ENCODE results near the gene LOXL1. TPM values are rescaled to one million over a fixed set of nuclear protein-coding genes. Genes with fewer than 3 reads are reported as not detected.
A peak's percentile ranks its signal among the peaks of the same experiment; 100 is the strongest.

The LOXL1 gene
- total RNA-seq, 2 experiments from 2014 or later = 1.8 to 8.6 TPM

DNA sequence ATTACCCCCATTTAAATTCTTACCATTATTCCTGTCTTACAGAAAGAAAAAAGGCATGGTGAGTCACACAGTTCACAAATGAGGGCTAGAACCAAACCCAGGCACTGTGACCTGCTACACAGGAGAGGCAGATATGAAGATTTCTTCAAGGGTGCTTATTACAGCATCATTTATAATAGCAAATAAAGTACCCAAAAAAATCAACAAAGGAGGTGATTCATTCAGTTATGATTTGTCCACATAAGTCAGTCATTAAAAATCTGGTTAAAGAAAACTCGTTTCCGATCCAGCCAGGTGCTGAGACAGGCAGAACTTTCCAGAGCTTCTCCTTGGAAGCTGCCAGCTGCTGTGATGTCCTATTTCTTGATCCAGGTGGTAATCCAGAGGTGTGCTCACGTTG is 7.5 kb upstream of the LOXL1 start:
- DNase-seq (no peak), ATAC-seq (no peak)
- Mint-ChIP-seq H3K27me3 (no peaks in the 10 kb centered on the region), H3K27ac (no peak overlapping the region), H3K4me3 (no peak overlapping the region), H3K36me3 (peaks cover 39% of the 10 kb centered on the region), H3K4me1 (peaks cover 56% of the 10 kb centered on the region), H3K9me3 (ENCODE audit: low read depth) (peaks cover 12% of the 10 kb centered on the region)
- CTCF ChIA-PET = interaction anchor here (0.9 to 2.5 kb wide), 4 partner anchors 8 to 22 kb away, joined by 3 to 8 read pairs (median 4); no protein-coding TSS in a partner anchor

DNA sequence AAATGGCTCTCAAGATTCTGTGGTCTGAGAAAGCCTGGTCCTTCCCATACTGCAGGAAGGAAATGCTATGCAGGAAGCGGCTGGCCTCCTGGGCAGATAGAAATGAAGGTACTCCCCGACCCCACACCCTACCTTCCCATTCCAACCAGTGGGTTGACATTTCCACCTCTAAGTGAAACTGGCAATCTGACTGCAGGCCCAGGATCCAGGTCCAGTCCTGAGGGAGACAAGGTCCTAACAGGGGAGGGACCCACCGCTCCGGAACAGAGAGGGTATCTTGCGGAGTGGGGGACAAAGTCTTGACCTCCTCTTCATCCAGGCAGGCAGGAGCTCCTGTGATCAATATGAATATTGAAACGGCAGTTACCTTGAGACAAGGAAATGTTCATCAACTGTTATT is 6.6 kb upstream of the LOXL1 start:
- H3K36me3 Mint-ChIP-seq = peaks cover 39% of the 10 kb centered on the region
- H3K4me1 Mint-ChIP-seq = peaks cover 57% of the 10 kb centered on the region
- CTCF ChIA-PET = interaction anchor here (1.0 to 2.5 kb wide), 7 partner anchors 9 to 53 kb away, joined by 3 to 8 read pairs (median 5); no protein-coding TSS in a partner anchor
- H3K4me3 Mint-ChIP-seq = no peak overlapping the region
- no peaks in the 10 kb centered on the region for H3K27me3 Mint-ChIP-seq
- peak overlapping the region; percentile 80 for H3K27ac Mint-ChIP-seq
- DNase-seq (no peak), ATAC-seq (no peak)
- H3K9me3 Mint-ChIP-seq (ENCODE audit: low read depth) = peaks cover 12% of the 10 kb centered on the region

DNA sequence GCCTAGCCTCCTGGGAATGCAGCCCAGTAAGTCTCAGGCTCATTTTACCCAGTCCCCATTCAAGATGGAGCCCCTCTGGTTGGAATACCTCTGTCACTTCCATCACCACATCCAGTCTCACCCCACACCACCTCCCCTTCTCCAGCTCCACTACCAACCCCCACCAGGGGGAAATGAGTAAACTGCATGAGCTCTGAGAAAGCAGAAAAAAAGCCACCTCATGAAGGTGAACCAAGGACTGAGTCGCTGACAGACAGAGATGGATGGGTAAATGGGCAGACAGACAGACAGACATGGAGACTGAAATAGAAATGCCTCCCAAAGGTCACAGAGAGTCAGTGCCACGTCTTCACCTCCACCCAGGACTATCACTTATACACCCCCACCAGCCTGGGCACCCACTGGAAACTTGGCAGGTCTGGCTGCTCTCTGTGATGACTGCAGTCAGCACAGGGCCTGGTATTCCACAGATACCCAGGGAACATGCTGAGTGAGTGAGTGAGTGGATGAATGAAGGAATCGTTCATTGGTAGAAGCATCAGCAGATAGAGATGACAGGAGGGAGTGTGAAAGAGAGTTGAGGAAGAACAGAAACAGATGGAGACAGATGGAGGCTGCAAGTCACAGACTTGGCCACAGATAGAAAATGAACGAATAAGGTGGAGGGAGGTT is 4.9 kb upstream of the LOXL1 start:
- no peak for ATAC-seq
- H3K27me3 Mint-ChIP-seq = no peaks in the 10 kb centered on the region
- H3K27ac Mint-ChIP-seq = peak overlapping the region; percentile 80
- no peak overlapping the region for H3K4me3 Mint-ChIP-seq
- CTCF ChIA-PET = interaction anchor here (1.1 to 2.5 kb wide), 9 partner anchors 8 to 49 kb away, joined by 3 to 8 read pairs (median 4); no protein-coding TSS in a partner anchor
- DNase-seq = peak; percentile 59
- H3K36me3 Mint-ChIP-seq = peaks cover 26% of the 10 kb centered on the region
- peaks cover 63% of the 10 kb centered on the region for H3K4me1 Mint-ChIP-seq
- H3K9me3 Mint-ChIP-seq (ENCODE audit: low read depth) = peaks cover 8% of the 10 kb centered on the region

DNA sequence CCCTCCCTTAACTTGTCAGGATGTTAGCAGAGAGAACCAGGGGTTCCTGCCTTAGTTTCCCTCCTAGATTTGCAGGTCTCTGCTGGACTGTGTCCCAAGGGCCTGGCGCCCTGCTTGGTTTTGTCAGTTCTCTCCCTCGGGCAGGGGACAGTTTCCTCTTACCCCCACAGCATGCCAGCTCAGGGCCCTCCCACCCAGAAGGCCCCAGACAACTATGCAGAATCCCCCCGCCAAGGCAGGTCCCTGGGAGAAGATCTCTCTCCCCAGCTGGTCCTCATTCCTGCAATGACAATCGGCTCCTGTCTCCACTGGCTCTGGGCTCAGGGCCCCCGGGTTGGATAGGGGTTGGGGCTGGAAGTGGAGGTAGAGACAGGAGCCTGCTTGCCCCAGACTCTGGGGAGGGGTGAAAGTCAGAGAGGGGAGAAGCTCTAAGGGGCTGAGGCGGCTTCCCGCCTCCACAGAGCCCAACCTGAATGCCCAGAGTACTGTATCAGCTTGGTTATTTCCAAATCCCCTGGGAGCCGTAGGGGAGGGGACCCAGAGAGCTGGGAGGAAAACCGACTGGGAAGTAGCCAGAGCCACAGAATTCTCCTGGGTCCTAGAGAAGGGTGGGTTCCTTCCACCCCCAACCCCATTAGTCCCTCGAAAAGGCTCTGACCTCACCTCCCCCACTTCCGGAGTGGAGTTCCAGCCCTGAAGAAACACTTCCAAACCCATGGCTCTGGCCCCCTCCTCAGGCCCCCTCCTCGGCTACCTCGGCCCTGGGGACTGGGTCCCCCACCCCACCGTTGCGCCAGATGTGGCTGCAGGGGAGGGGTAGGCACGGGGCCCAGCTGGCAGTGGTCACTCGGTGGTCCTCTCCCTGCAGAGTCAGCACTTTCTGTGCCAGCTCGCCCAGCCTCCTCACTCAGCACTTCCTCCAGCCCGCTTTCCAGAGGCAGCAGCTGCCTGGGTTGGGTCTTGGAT is 3.8 kb upstream of the LOXL1 start:
- no peak for ATAC-seq
- peak overlapping the region; percentile 86 for H3K27ac Mint-ChIP-seq
- CTCF ChIA-PET = interaction anchor here (1.3 to 4.3 kb wide), 6 partner anchors 8 to 49 kb away, joined by 3 to 11 read pairs (median 6); partner anchors contain the start of gene TBC1D21
- no peaks in the 10 kb centered on the region for H3K27me3 Mint-ChIP-seq
- peaks cover 21% of the 10 kb centered on the region for H3K36me3 Mint-ChIP-seq
- H3K9me3 Mint-ChIP-seq (ENCODE audit: low read depth) = peaks cover 7% of the 10 kb centered on the region
- H3K4me1 Mint-ChIP-seq = peaks cover 63% of the 10 kb centered on the region
- no peak for DNase-seq
- no peak overlapping the region for H3K4me3 Mint-ChIP-seq

- no peak overlapping the region for H3K4me3 Mint-ChIP-seq
- peaks cover 66% of the 10 kb centered on the region for H3K4me1 Mint-ChIP-seq
- H3K36me3 Mint-ChIP-seq = peaks cover 16% of the 10 kb centered on the region
- DNase-seq (no peak), ATAC-seq (no peak)
- peak overlapping the region; percentile 86 for H3K27ac Mint-ChIP-seq
- CTCF ChIA-PET = interaction anchor here (1.4 to 4.3 kb wide), 4 partner anchors 9 to 49 kb away, joined by 4 to 11 read pairs (median 8); partner anchors contain the start of gene TBC1D21
- H3K27me3 Mint-ChIP-seq = no peaks in the 10 kb centered on the region
- peaks cover 6% of the 10 kb centered on the region for H3K9me3 Mint-ChIP-seq (ENCODE audit: low read depth)
These were observed 3.1 kb upstream of the LOXL1 start for GRCh38 chr15:73923156-73923487.

DNA sequence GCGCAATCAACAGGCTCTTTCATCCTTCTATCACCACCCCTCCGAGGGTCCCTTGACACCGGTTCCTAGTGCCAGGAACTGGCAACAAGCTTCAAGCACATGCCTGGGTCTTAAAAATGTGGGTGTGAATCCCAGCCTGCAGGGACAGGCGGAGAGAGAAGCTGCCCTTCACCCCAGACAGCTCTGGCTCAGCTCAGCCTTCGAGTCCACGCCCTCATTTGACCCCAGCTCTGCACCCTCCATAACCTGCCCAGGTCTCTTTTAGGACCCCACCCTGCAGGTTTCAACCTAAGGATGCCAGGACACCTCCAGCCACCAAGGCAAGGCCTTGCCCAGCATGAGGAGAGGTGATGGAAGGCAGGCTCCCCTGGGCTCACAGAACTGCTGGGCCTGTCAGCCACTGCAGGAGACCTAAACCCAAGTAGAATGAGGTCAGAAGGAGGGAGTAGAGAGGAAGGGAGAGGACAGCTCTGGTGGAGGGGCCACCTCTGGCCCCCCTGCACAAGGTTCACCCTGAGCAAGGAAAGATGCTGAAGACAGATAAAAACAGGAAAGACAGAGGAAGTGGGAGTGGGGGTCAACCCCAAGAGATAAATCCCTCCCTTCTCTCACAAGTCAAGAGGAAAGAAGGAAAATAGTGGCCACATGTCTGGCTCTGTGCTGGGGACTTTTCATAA is 2.6 kb upstream of the LOXL1 start:
- Mint-ChIP-seq H3K9me3 (ENCODE audit: low read depth) (peaks cover 3% of the 10 kb centered on the region), H3K4me3 (peak overlapping the region; percentile 8), H3K27ac (peak overlapping the region; percentile 86), H3K4me1 (peaks cover 68% of the 10 kb centered on the region), H3K27me3 (no peaks in the 10 kb centered on the region), H3K36me3 (peaks cover 11% of the 10 kb centered on the region)
- no peak for DNase-seq
- CTCF ChIA-PET = interaction anchor here (0.8 to 4.3 kb wide), 8 partner anchors 10 to 50 kb away, joined by 3 to 11 read pairs (median 4); partner anchors contain the start of gene TBC1D21
- ATAC-seq = no peak

- DNase-seq (peak; percentile 47), ATAC-seq (peak; percentile 34)
- peaks cover 5% of the 10 kb centered on the region for H3K36me3 Mint-ChIP-seq
- peak overlapping the region; percentile 86 for H3K27ac Mint-ChIP-seq
- peak overlapping the region; percentile 24 for H3K4me3 Mint-ChIP-seq
- no peaks in the 10 kb centered on the region for H3K27me3 Mint-ChIP-seq
- no peaks in the 10 kb centered on the region for H3K9me3 Mint-ChIP-seq (ENCODE audit: low read depth)
- CTCF ChIA-PET = interaction anchor here (0.8 to 4.8 kb wide), 11 partner anchors 10 to 51 kb away, joined by 3 to 29 read pairs (median 4); partner anchors contain the start of gene TBC1D21
- peaks cover 73% of the 10 kb centered on the region for H3K4me1 Mint-ChIP-seq
These were observed 1.9 kb upstream of the LOXL1 start for GRCh38 chr15:73924171-73924921.

GRCh38 chr15:73925848-73926218 is 429 bp upstream of the LOXL1 start:
- Mint-ChIP-seq H3K4me1 (peaks cover 73% of the 10 kb centered on the region), H3K27me3 (no peaks in the 10 kb centered on the region)
- CTCF ChIA-PET = interaction anchor here (1.3 to 4.8 kb wide), 5 partner anchors 13 to 52 kb away, joined by 5 to 46 read pairs (median 29); partner anchors contain the start of gene TBC1D21

DNA sequence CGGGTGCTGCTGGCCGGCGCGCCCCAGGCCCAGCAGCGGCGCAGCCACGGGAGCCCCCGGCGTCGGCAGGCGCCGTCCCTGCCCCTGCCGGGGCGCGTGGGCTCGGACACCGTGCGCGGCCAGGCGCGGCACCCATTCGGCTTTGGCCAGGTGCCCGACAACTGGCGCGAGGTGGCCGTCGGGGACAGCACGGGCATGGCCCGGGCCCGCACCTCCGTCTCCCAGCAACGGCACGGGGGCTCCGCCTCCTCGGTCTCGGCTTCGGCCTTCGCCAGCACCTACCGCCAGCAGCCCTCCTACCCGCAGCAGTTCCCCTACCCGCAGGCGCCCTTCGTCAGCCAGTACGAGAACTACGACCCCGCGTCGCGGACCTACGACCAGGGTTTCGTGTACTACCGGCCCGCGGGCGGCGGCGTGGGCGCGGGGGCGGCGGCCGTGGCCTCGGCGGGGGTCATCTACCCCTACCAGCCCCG is 777 bp downstream of the LOXL1 start:
- ATAC-seq = peak; percentile 3
- peaks cover 73% of the 10 kb centered on the region for H3K4me1 Mint-ChIP-seq

More at GRCh38 chr15:73925848-73926218, 429 bp upstream of the LOXL1 start:
- Mint-ChIP-seq H3K36me3 (no peaks in the 10 kb centered on the region), H3K27ac (peak overlapping the region; percentile 27), H3K9me3 (ENCODE audit: low read depth) (no peaks in the 10 kb centered on the region), H3K4me3 (peak overlapping the region; percentile 48)
- DNase-seq = no peak
- ATAC-seq = no peak

GRCh38 chr15:73927476-73928240 is 1.4 kb downstream of the LOXL1 start:
- CTCF ChIA-PET = interaction anchor here (0.7 to 4.8 kb wide), 24 partner anchors 9 to 291 kb away, joined by 3 to 118 read pairs (median 4); partner anchors contain the start of gene TBC1D21
- Mint-ChIP-seq H3K27ac (peak overlapping the region; percentile 89), H3K9me3 (ENCODE audit: low read depth) (no peaks in the 10 kb centered on the region), H3K4me1 (peaks cover 70% of the 10 kb centered on the region), H3K4me3 (peak overlapping the region; percentile 73), H3K36me3 (no peaks in the 10 kb centered on the region), H3K27me3 (no peaks in the 10 kb centered on the region)
- peak; percentile 83 for DNase-seq
- ATAC-seq = peak; percentile 86

More for the DNA sequence above, 777 bp downstream of the LOXL1 start:
- Mint-ChIP-seq H3K27me3 (no peaks in the 10 kb centered on the region), H3K9me3 (ENCODE audit: low read depth) (no peaks in the 10 kb centered on the region), H3K36me3 (no peaks in the 10 kb centered on the region), H3K27ac (no peak overlapping the region), H3K4me3 (peak overlapping the region; percentile 61)
- peak; percentile 57 for DNase-seq
- CTCF ChIA-PET = interaction anchor here (0.7 to 4.8 kb wide), 15 partner anchors 9 to 77 kb away, joined by 3 to 118 read pairs (median 5); partner anchors contain the start of gene TBC1D21

GRCh38 chr15:73928241-73928579 is 1.9 kb downstream of the LOXL1 start:
- CTCF ChIA-PET = interaction anchor here (0.7 to 4.8 kb wide), 23 partner anchors 10 to 292 kb away, joined by 3 to 118 read pairs (median 4); partner anchors contain the start of gene TBC1D21
- DNase-seq (no peak), ATAC-seq (peak; percentile 3)
- H3K9me3 Mint-ChIP-seq (ENCODE audit: low read depth) = no peaks in the 10 kb centered on the region
- H3K27me3 Mint-ChIP-seq = no peaks in the 10 kb centered on the region
- peaks cover 65% of the 10 kb centered on the region for H3K4me1 Mint-ChIP-seq
- H3K4me3 Mint-ChIP-seq = peak overlapping the region; percentile 73
- H3K36me3 Mint-ChIP-seq = no peaks in the 10 kb centered on the region
- H3K27ac Mint-ChIP-seq = peak overlapping the region; percentile 89

All from activated CD8-positive, alpha-beta memory T cell treated with anti-CD3 and anti-CD28 coated beads, Interleukin-2, amount 10 ng/mL, durations not matched to agents 7 days and 5 days (primary cell).